Measurements from ENCODE around the gene ITPR2. TPM values are rescaled to one million over a fixed set of nuclear protein-coding genes. Genes with fewer than 3 reads are reported as not detected.

The ITPR2 gene
- total RNA-seq, 1 donor from 2014 or later, result 16.3 TPM

DNA sequence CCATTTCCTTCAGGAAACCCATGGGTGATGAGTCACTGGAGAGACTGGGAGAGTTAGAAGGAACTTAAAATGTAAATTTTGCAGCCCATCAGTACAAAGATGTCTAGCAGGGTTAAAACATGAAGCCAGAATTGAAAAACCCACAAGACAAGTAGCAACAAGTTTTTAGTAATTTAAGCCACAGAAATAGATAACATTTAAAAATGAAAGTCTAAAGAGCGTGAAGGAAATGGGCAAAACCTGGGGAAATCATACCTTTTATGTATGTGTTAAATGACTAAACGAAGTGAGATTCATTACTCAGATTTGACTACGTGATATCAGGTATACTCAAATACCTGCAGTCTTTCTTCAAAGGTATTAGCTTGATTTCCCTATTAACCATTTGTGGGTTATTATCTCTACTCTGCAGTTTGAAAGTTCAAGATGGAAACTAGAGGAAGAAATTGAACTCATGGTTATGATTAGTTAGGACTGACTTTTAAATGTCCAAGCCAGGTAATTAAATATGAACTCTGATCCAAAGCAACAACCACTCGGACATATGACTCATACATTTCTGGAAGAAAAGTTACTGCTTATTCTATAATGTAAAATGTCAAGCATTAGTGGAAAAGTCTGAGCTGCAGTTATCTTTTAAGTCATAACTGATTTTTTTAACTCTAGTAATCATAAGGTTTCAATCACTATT is 84.1 kb downstream of the ITPR2 start:
- TF ChIP-seq CTCF (IDR thresholded peaks at IDR 0.05; ENCODE audit: insufficient read depth, low read length, poor library complexity, severe bottlenecking), result no peak
- H3K36me3 ChIP-seq (ENCODE audit: control insufficient read depth, insufficient read depth, low read length), result no peaks in the 10 kb centered on the region
- DNase-seq (ENCODE audit: low read depth), result no peak
- H3K4me3 ChIP-seq (ENCODE audit: low read depth, low read length), result no peak overlapping the region
- no peaks in the 10 kb centered on the region for H3K27me3 ChIP-seq (ENCODE audit: control insufficient read depth, insufficient read depth, low read length)

DNA sequence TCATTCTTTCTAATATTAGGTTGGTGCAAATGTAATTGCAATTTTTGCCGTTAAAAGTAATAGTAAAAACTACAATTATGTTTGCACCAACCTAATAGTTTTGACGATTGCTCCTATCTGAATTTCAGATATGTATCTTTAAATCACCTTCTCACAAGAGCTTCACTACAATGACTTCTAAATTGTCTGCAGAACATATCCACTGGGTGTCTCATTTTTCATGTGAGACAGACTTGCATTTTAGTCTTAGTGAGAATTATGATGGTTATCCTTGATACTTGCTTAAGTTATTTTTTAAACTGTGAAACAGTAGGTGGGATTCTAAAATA is 84.6 kb downstream of the ITPR2 start:
- DNase-seq (ENCODE audit: low read depth), result no peak
- no peak for TF ChIP-seq CTCF (IDR thresholded peaks at IDR 0.05; ENCODE audit: insufficient read depth, low read length, poor library complexity, severe bottlenecking)
- H3K4me3 ChIP-seq (ENCODE audit: low read depth, low read length), result no peak overlapping the region
- no peaks in the 10 kb centered on the region for H3K27me3 ChIP-seq (ENCODE audit: control insufficient read depth, insufficient read depth, low read length)
- no peaks in the 10 kb centered on the region for H3K36me3 ChIP-seq (ENCODE audit: control insufficient read depth, insufficient read depth, low read length)

DNA sequence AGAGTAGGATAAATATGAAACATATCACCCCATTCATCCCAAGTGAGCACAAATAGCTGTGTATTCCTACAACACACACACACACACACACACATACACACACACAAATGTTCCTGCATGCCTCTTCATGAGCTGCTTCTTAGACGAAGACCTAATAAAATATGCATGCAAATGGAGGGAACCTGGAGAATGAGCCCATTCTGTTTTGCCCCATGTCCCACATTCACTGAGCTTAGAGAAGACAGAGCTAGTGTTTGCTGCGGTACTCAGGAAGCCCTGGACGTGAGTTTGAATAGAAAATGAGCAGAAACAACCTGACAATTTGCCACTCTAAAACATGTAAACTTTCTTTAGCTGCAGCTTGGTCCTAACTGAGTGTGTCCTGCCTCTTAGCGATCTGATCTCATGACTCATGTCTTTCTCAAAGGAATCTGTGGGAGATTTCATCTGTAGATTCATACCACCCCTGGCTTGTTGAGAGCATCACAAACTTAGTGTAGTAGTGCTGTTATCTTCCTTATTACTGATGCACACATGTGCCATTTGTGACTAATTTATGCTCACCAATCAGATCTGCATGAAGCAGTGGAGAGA is 86.8 kb downstream of the ITPR2 start:
- TF ChIP-seq CTCF (IDR thresholded peaks at IDR 0.05; ENCODE audit: insufficient read depth, low read length, poor library complexity, severe bottlenecking), result no peak
- Histone ChIP-seq H3K27me3 (ENCODE audit: control insufficient read depth, insufficient read depth, low read length) (no peaks in the 10 kb centered on the region), H3K4me3 (ENCODE audit: low read depth, low read length) (no peak overlapping the region), H3K36me3 (ENCODE audit: control insufficient read depth, insufficient read depth, low read length) (no peaks in the 10 kb centered on the region)
- DNase-seq (ENCODE audit: low read depth), result no peak

GRCh38 chr12:26744697-26745440 is 88.1 kb downstream of the ITPR2 start:
- no peak for TF ChIP-seq CTCF (IDR thresholded peaks at IDR 0.05; ENCODE audit: insufficient read depth, low read length, poor library complexity, severe bottlenecking)
- Histone ChIP-seq H3K36me3 (ENCODE audit: control insufficient read depth, insufficient read depth, low read length) (no peaks in the 10 kb centered on the region), H3K27me3 (ENCODE audit: control insufficient read depth, insufficient read depth, low read length) (no peaks in the 10 kb centered on the region), H3K4me3 (ENCODE audit: low read depth, low read length) (no peak overlapping the region)
- DNase-seq (ENCODE audit: low read depth), result no peak

DNA sequence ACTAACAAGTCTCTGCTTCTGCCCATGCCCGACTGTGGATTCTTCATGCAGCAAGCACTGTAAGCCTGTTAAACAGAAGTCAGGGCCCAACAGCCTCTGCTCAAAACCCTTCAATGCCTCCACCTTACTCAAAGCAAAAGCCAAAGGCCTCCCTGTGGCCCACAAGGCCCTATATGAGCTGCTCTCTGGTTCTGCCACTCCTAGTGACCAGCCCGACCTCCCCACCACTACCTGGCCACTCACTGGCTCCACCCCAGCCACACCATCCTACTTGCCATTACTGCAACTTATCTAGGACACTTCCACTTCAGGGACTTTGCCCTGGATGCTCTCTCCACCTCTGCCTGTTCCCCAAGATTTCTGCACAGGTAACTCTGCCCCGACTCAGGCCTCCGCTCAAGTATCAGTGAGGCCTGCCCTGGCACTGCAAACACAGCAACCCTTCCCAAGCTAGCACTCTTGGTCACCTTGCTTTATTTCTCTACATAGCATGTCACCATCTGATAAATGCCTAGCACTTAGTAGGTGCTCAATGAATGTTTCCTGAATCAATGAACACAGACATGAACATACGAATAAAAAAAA is 88.9 kb downstream of the ITPR2 start:
- Histone ChIP-seq H3K4me3 (ENCODE audit: low read depth, low read length) (no peak overlapping the region), H3K27me3 (ENCODE audit: control insufficient read depth, insufficient read depth, low read length) (no peaks in the 10 kb centered on the region), H3K36me3 (ENCODE audit: control insufficient read depth, insufficient read depth, low read length) (no peaks in the 10 kb centered on the region)
- TF ChIP-seq CTCF (IDR thresholded peaks at IDR 0.05; ENCODE audit: insufficient read depth, low read length, poor library complexity, severe bottlenecking), result no peak
- DNase-seq (ENCODE audit: low read depth), result no peak

All from kidney epithelial cell (primary cell).